H9 (cell line): ENCODE data around the gene SBK2. TPM values are rescaled to one million over a fixed set of nuclear protein-coding genes. Genes with fewer than 3 reads are reported as not detected.

Experiments
- DNase-seq: peaks from one replicate; pipeline ENCODE4 v3.0.0-alpha.2; 2017
- H2AFZ ChIP-seq: one replicate; pipeline ENCODE4 v1.6.1; 2013; ENCODE audit warnings: mild to moderate bottlenecking, low read length, control low read depth, moderate library complexity
- H2AK5ac ChIP-seq: 2 replicates; pipeline ENCODE4 v1.6.1; 2013; ENCODE audit warnings: low read length, control low read depth, mixed read lengths; ENCODE audit not compliant: insufficient read length
- H2BK120ac ChIP-seq: one replicate; pipeline ENCODE4 v1.6.1; 2013; ENCODE audit warnings: low read depth, mild to moderate bottlenecking, low read length, control low read depth, inconsistent platforms; ENCODE audit not compliant: poor library complexity, severe bottlenecking
- H2BK12ac ChIP-seq: 2 replicates; pipeline ENCODE4 v1.6.1; 2013; ENCODE audit warnings: low read length, control low read depth, mixed read lengths, low read depth; ENCODE audit not compliant: insufficient read length
- H2BK15ac ChIP-seq: 2 replicates; pipeline ENCODE4 v1.6.1; 2013; ENCODE audit warnings: low read depth, low read length, control low read depth
- H2BK20ac ChIP-seq: one replicate; pipeline ENCODE4 v1.6.1; 2013; ENCODE audit warnings: low read depth, mild to moderate bottlenecking, low read length, control low read depth, inconsistent platforms; ENCODE audit not compliant: poor library complexity, severe bottlenecking
- H2BK5ac ChIP-seq: 2 replicates; pipeline ENCODE4 v1.6.1; 2013; ENCODE audit warnings: low read length, control low read depth, mixed read lengths; ENCODE audit not compliant: insufficient read length
- H3K14ac ChIP-seq: 2 replicates; pipeline ENCODE4 v1.6.1; 2013; ENCODE audit warnings: low read length, control low read depth; ENCODE audit not compliant: insufficient read depth
- H3K18ac ChIP-seq: 2 replicates; pipeline ENCODE4 v1.6.1; 2013; ENCODE audit warnings: low read depth, mild to moderate bottlenecking, mixed read lengths, low read length, control low read depth; ENCODE audit not compliant: insufficient read length
- H3K23ac ChIP-seq: 2 replicates; pipeline ENCODE4 v1.6.1; 2013; ENCODE audit warnings: low read length, control low read depth, mixed read lengths, low read depth; ENCODE audit not compliant: insufficient read length
- H3K23me2 ChIP-seq: 2 replicates; pipeline ENCODE4 v1.6.1; 2013; ENCODE audit warnings: low read depth, mild to moderate bottlenecking, mixed read lengths, low read length, control low read depth; ENCODE audit not compliant: insufficient read length, poor library complexity, severe bottlenecking
- H3K27ac ChIP-seq: 2 replicates; pipeline ENCODE4 v1.5.1; 2013; ENCODE audit warnings: low read length, control low read depth, mixed read lengths, low read depth; ENCODE audit not compliant: insufficient read length
- H3K27me3 ChIP-seq: 2 replicates; pipeline ENCODE4 v1.6.1; 2013; ENCODE audit warnings: low read length, control low read depth, inconsistent platforms; ENCODE audit not compliant: insufficient read depth
- H3K4ac ChIP-seq: 2 replicates; pipeline ENCODE4 v1.6.1; 2013; ENCODE audit warnings: low read depth, mild to moderate bottlenecking, control low read depth, inconsistent platforms, low read length, moderate library complexity
- H3K4me1 ChIP-seq: 2 replicates; pipeline ENCODE4 v1.6.1; 2013; ENCODE audit warnings: low read length, control low read depth, inconsistent platforms; ENCODE audit not compliant: insufficient read depth
- H3K4me2 ChIP-seq: 2 replicates; pipeline ENCODE4 v1.6.1; 2013; ENCODE audit warnings: low read length, control low read depth, mixed read lengths; ENCODE audit not compliant: insufficient read length, insufficient read depth
- H3K56ac ChIP-seq: 2 replicates; pipeline ENCODE4 v1.6.1; 2013; ENCODE audit warnings: low read depth, mild to moderate bottlenecking, mixed read lengths, low read length, control low read depth; ENCODE audit not compliant: insufficient read length
- H3K79me1 ChIP-seq: 2 replicates; pipeline ENCODE4 v1.6.1; 2013; ENCODE audit warnings: low read depth, mild to moderate bottlenecking, moderate library complexity, low read length, control low read depth, inconsistent platforms; ENCODE audit not compliant: insufficient read depth, poor library complexity, severe bottlenecking
- H3K79me2 ChIP-seq: 2 replicates; pipeline ENCODE4 v1.6.1; 2013; ENCODE audit warnings: low read length, control low read depth, inconsistent platforms; ENCODE audit not compliant: insufficient read depth
- H3K9ac ChIP-seq: 2 replicates; pipeline ENCODE4 v1.6.1; 2013; ENCODE audit warnings: low read length, control low read depth, mixed read lengths; ENCODE audit not compliant: insufficient read length; ENCODE audit errors: extremely low read depth
- H3K9me3 ChIP-seq: one replicate; pipeline ENCODE4 v1.6.1; 2013; ENCODE audit warnings: low read depth, low read length, inconsistent platforms; ENCODE audit not compliant: control insufficient read depth
- H3T11ph ChIP-seq: one replicate; pipeline ENCODE4 v1.6.1; 2013; ENCODE audit warnings: mild to moderate bottlenecking, low read length, control low read depth, inconsistent platforms
- H4K20me1 ChIP-seq: one replicate; pipeline ENCODE4 v1.6.1; 2013; ENCODE audit not compliant: control insufficient read depth, insufficient read length, insufficient read depth
- H4K5ac ChIP-seq: 2 replicates; pipeline ENCODE4 v1.6.1; 2013; ENCODE audit warnings: low read depth, mild to moderate bottlenecking, mixed read lengths, low read length, control low read depth; ENCODE audit not compliant: insufficient read length
- H4K8ac ChIP-seq: replicated peaks from 2 replicates; pipeline ENCODE4 v1.6.1; 2013; ENCODE audit warnings: low read length, control low read depth, mixed read lengths, low read depth; ENCODE audit not compliant: insufficient read length
- H4K91ac ChIP-seq: 2 replicates; pipeline ENCODE4 v1.6.1; 2013; ENCODE audit warnings: low read depth, mild to moderate bottlenecking, moderate library complexity, mixed read lengths, low read length, control low read depth; ENCODE audit not compliant: insufficient read length
- H3K27ac Mint-ChIP-seq, 3 experiments: 2 replicates in 2 of 3; 3 replicates in 1 of 3; pipeline ENCODE4 v1.8.0; 2020 to 2021; ENCODE audit warnings: mixed read lengths in 3 of 3, mild to moderate bottlenecking in 1 of 3, moderate library complexity in 1 of 3
- H3K27me3 Mint-ChIP-seq: 2 replicates; pipeline ENCODE4 v1.8.0; 2021; ENCODE audit warnings: low read depth, mild to moderate bottlenecking, moderate library complexity, mixed read lengths
- H3K36me3 Mint-ChIP-seq, 3 experiments: 2 replicates in 2 of 3; 3 replicates in 1 of 3; pipeline ENCODE4 v1.8.0; 2020 to 2021; ENCODE audit warnings: low read depth in 3 of 3, mixed read lengths in 3 of 3; ENCODE audit not compliant: insufficient read depth in 1 of 3
- H3K4me1 Mint-ChIP-seq, 2 experiments: 2 replicates each; pipeline ENCODE4 v1.8.0; 2020; ENCODE audit warnings: mixed read lengths in 2 of 2
- H3K4me3 Mint-ChIP-seq, 2 experiments: 2 replicates in 1 of 2; 3 replicates in 1 of 2; pipeline ENCODE4 v1.8.0; 2020 to 2021; ENCODE audit warnings: mild to moderate bottlenecking in 2 of 2, mixed read lengths in 2 of 2, moderate library complexity in 1 of 2
- H3K9me3 Mint-ChIP-seq, 2 experiments: 2 replicates in 1 of 2; 3 replicates in 1 of 2; pipeline ENCODE4 v1.8.0; 2020; ENCODE audit warnings: mild to moderate bottlenecking in 2 of 2, mixed read lengths in 2 of 2, moderate library complexity in 1 of 2
- WGBS: extraction: QIAGEN DNeasy Blood & Tissue Kit; methylation state at CpG from one replicate; pipeline ENCODE4 v1.1.7; 2013; ENCODE audit warnings: missing lambda C conversion rate, low lambda C conversion rate, mixed read lengths; ENCODE audit not compliant: insufficient read length; ENCODE audit errors: extremely low coverage; 5-methylcytosine and 5-hydroxymethylcytosine counted together
- total RNA-seq: library from RNA; stranded (reverse); gene quantifications from 2 replicates; pipeline ENCODE4 v1.2.1, GENCODE V29; 2021
- TF ChIP-seq, protein P1 (sequence below): fragments of 200-600 bp; sonication (generic); conservative IDR thresholded peaks from 3 replicates; pipeline ENCODE4 v1.8.0; 2021; ENCODE audit warnings: antibody characterized with exemption, mild to moderate bottlenecking

Gene SBK2
- total RNA-seq, 1 experiment from 2014 or later, result 2.8 TPM

DNA sequence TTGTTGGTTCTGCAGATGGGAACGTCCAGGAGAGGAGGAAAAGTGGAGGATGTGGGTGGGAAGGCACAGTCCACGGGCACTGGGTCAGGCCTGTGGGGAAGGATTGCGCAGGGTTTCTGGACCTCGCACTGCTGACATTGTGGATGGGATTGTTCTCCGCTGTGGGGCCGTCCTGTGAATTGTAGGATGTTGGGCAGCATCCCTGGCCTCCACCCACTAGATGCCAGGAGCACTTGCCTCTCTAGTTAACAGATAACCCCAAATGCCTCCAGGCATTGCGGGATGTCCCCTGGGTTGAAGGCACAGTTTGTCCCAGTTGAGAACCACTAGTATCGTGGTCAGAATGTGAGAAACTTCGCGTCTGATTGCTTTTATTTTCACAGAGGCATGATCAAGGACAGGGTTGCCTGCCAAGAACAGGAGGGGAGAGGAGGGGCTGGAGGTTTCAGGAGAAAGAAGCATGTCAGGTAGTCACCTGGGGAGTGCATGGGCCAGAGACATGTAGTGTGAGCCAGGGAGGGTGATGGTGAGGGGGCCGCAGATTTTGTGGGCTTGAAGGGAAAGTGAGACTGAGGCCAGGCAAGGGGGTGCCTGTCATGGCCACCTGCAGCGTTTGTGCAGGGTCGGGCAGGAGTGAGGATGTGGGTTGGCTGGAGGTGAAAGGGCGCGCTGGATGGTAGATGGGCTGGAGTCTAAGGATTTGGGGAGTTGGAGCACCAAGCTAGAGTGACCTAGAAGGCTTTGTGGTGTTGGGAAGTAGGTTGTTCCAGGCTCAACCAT, 57.3 kb downstream of the SBK2 start:
- Histone ChIP-seq H4K20me1 (no peaks in the 10 kb centered on the region), H2BK5ac (no peak overlapping the region), H3K9me3 (no peaks in the 10 kb centered on the region), H3K23ac (no peak overlapping the region), H3K4me1 (no peaks in the 10 kb centered on the region), H4K5ac (no peak overlapping the region), H3K18ac (no peak overlapping the region), H3K4ac (no peak overlapping the region), H3T11ph (no peak overlapping the region), H2BK15ac (no peak overlapping the region), H3K79me2 (no peaks in the 10 kb centered on the region), H2AK5ac (no peak overlapping the region), H3K27me3 (no peaks in the 10 kb centered on the region), H3K79me1 (no peaks in the 10 kb centered on the region), H4K8ac (no peak overlapping the region), H2AFZ (no peak overlapping the region), H3K27ac (no peak overlapping the region), H3K56ac (no peak overlapping the region), H4K91ac (no peak overlapping the region), H2BK12ac (no peak overlapping the region), H2BK20ac (no peak overlapping the region), H2BK120ac (no peak overlapping the region), H3K9ac (no peak overlapping the region), H3K14ac (no peak overlapping the region), H3K23me2 (peaks cover 5% of the 10 kb centered on the region), H3K4me2 (no peak overlapping the region)
- DNase-seq, result no peak
- Mint-ChIP-seq H3K4me1 (peaks cover 13 to 46% of the 10 kb centered on the region in 2 experiments), H3K9me3 (no peaks in the 10 kb centered on the region), H3K27ac (peak overlapping the region; percentile 15 to 22 (median 17); a peak in 5 of 7 replicates), H3K27me3 (no peaks in the 10 kb centered on the region), H3K36me3 (peaks cover 2 to 19% (median 3%) of the 10 kb centered on the region in 3 experiments; a peak in 6 of 7 replicates), H3K4me3 (peak overlapping the region; percentile 2 to 22; a peak in 3 of 5 replicates)
- WGBS, result no CpG with 5 or more reads among the region's 15 CpGs
- TF ChIP-seq, protein P1, sequence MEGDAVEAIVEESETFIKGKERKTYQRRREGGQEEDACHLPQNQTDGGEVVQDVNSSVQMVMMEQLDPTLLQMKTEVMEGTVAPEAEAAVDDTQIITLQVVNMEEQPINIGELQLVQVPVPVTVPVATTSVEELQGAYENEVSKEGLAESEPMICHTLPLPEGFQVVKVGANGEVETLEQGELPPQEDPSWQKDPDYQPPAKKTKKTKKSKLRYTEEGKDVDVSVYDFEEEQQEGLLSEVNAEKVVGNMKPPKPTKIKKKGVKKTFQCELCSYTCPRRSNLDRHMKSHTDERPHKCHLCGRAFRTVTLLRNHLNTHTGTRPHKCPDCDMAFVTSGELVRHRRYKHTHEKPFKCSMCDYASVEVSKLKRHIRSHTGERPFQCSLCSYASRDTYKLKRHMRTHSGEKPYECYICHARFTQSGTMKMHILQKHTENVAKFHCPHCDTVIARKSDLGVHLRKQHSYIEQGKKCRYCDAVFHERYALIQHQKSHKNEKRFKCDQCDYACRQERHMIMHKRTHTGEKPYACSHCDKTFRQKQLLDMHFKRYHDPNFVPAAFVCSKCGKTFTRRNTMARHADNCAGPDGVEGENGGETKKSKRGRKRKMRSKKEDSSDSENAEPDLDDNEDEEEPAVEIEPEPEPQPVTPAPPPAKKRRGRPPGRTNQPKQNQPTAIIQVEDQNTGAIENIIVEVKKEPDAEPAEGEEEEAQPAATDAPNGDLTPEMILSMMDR, result no peak
